ENCODE results near the gene SEC23B. TPM values are rescaled to one million over a fixed set of nuclear protein-coding genes. Genes with fewer than 3 reads are reported as not detected.

Gene SEC23B
- total RNA-seq, 1 experiment from 2014 or later, result 61.3 TPM

DNA sequence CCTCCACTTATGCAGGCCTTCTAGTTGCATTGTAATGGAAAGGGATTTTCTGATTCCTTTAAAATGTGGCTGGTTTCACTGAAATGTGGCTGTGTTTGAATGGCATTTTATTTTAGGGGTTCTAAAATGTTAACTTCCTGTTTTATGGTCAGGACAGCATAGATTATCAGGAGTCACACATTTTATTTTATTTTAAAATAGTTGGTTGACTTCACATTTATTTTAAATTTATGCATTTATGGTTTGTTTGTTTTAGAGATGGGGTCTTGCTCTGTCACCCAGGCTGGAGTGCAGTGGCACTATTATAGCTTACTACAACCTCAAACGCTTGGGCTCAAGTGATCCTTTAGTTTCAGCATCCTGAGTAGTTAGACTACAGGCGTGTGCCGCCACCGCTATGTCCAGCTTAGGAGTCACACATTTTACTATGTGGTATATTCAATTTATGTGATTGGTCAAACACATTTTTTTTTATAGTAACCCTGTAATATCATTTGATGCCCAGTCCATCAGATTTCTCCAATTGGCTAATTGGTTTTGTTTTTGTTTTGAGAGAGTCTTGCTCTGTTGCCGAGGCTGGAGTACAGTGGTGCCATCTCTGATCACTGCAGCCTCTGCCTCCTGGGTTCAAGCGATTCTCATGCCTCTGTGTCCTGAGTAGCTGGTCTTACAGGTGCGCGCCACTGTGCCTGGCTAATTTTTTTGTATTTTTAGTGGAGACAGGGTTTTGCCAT is 82.4 kb downstream of the SEC23B start:
- CTCF ChIA-PET, result no interaction called here
- Histone ChIP-seq H3K4me3 (ENCODE audit: low read depth in 2 of 2, low read length in 2 of 2) (no peak overlapping the region), H3K9me3 (ENCODE audit: control insufficient read depth, insufficient read depth, low read depth, low read length) (no peaks in the 10 kb centered on the region), H3K36me3 (ENCODE audit: control insufficient read depth, insufficient read depth, low read length) (peaks cover 5% of the 10 kb centered on the region; the same call in 1 of the 2 replicates), H3K27me3 (ENCODE audit: control insufficient read depth, insufficient read depth, low read length) (no peaks in the 10 kb centered on the region), H3K27ac (ENCODE audit: low read length) (no peak overlapping the region), H3K4me1 (ENCODE audit: control insufficient read depth, insufficient read depth, low read length) (no peaks in the 10 kb centered on the region)
- no peak for DNase-seq (ENCODE audit: low read depth, low spot score)
- POLR2A ChIA-PET, result no interaction called here
- in situ Hi-C loops (cut with HindIII; ENCODE audit: low pct_unique_long_range_greater_than_20kb, low sequenced_read_pairs) (no loop called here), intact Hi-C loops (cut with micrococcal nuclease; ENCODE audit: unreplicated experiment) (no loop called here)
- TF ChIP-seq CTCF (IDR thresholded peaks at IDR 0.05) (no peak), POLR2AphosphoS5 (IDR thresholded peaks at IDR 0.05; ENCODE audit: low read depth, low read length) (no peak), SIN3A (IDR thresholded peaks at IDR 0.05; ENCODE audit: borderline replicate concordance, insufficient read depth, low read depth, low read length) (no peak), TCF7L2 (IDR thresholded peaks at IDR 0.05; ENCODE audit: low read depth, low read length) (no peak)
- TF ChIP-seq, protein P1, sequence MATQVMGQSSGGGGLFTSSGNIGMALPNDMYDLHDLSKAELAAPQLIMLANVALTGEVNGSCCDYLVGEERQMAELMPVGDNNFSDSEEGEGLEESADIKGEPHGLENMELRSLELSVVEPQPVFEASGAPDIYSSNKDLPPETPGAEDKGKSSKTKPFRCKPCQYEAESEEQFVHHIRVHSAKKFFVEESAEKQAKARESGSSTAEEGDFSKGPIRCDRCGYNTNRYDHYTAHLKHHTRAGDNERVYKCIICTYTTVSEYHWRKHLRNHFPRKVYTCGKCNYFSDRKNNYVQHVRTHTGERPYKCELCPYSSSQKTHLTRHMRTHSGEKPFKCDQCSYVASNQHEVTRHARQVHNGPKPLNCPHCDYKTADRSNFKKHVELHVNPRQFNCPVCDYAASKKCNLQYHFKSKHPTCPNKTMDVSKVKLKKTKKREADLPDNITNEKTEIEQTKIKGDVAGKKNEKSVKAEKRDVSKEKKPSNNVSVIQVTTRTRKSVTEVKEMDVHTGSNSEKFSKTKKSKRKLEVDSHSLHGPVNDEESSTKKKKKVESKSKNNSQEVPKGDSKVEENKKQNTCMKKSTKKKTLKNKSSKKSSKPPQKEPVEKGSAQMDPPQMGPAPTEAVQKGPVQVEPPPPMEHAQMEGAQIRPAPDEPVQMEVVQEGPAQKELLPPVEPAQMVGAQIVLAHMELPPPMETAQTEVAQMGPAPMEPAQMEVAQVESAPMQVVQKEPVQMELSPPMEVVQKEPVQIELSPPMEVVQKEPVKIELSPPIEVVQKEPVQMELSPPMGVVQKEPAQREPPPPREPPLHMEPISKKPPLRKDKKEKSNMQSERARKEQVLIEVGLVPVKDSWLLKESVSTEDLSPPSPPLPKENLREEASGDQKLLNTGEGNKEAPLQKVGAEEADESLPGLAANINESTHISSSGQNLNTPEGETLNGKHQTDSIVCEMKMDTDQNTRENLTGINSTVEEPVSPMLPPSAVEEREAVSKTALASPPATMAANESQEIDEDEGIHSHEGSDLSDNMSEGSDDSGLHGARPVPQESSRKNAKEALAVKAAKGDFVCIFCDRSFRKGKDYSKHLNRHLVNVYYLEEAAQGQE (IDR thresholded peaks at IDR 0.05; ENCODE audit: insufficient read depth in 1 of 2, low read depth in 2 of 2, low read length in 1 of 2), result no peak
- no peak for ATAC-seq
- BruUV-seq (replicated peaks), result TSS peak; percentile 61

DNA sequence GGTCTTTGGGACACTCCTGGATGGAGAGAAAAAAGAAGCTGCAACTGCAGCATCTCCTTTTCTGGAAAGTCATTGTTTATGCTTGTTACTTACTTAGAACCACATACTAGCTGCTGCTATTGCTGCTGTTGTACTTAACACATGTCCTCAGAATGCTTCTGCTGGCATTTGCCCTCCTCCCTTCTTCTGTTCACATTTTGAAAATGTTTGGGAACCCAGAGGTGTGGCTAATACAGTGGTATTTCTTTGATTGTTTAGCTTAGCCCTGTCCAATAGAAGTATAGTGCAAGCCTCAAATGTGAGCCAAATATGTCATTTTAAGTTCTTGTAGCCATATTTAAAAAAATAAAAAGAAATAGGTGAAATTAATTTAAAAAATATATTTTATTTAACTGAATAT is 88.5 kb downstream of the SEC23B start:
- no TSS peak for BruUV-seq (replicated peaks)
- no peaks in the 10 kb centered on the region for H3K36me3 ChIP-seq (ENCODE audit: control insufficient read depth, insufficient read depth, low read length)
- POLR2A ChIA-PET, result no interaction called here
- no peak overlapping the region for H3K4me3 ChIP-seq (ENCODE audit: low read depth in 2 of 2, low read length in 2 of 2)
- H3K27ac ChIP-seq (ENCODE audit: low read length), result no peak overlapping the region
- no peaks in the 10 kb centered on the region for H3K4me1 ChIP-seq (ENCODE audit: control insufficient read depth, insufficient read depth, low read length)
- intact Hi-C loops (cut with micrococcal nuclease; ENCODE audit: unreplicated experiment), result no loop called here
- no peaks in the 10 kb centered on the region for H3K27me3 ChIP-seq (ENCODE audit: control insufficient read depth, insufficient read depth, low read length)
- CTCF ChIA-PET, result no interaction called here
- no peak for TF ChIP-seq TCF7L2 (IDR thresholded peaks at IDR 0.05; ENCODE audit: low read depth, low read length)
- TF ChIP-seq CTCF (IDR thresholded peaks at IDR 0.05), result no peak
- TF ChIP-seq, protein P1 (IDR thresholded peaks at IDR 0.05; ENCODE audit: insufficient read depth in 1 of 2, low read depth in 2 of 2, low read length in 1 of 2), result no peak
- TF ChIP-seq POLR2AphosphoS5 (IDR thresholded peaks at IDR 0.05; ENCODE audit: low read depth, low read length), result no peak
- no peak for TF ChIP-seq SIN3A (IDR thresholded peaks at IDR 0.05; ENCODE audit: borderline replicate concordance, insufficient read depth, low read depth, low read length)
- DNase-seq (ENCODE audit: low read depth, low spot score) (no peak), ATAC-seq (no peak)
- no peaks in the 10 kb centered on the region for H3K9me3 ChIP-seq (ENCODE audit: control insufficient read depth, insufficient read depth, low read depth, low read length)
- in situ Hi-C loops (cut with HindIII; ENCODE audit: low pct_unique_long_range_greater_than_20kb, low sequenced_read_pairs), result no loop called here
